Dermis microvascular lymphatic vessel endothelial cell (primary cell): ENCODE measurements around the gene MACROH2A2. TPM values are rescaled to one million over a fixed set of nuclear protein-coding genes. Genes with fewer than 3 reads are reported as not detected.
"Not testable (repeated sequence)": the region's sequence is repeated elsewhere in the genome, so short reads cannot be mapped to it uniquely, and the experiment has no call there.

Source experiments
- DNase-seq, 2 donors: peaks; one replicate each; pipeline versions ENCODE4 v3.0.0 to v3.0.0-alpha.2; 2010; ENCODE audit warnings: low read depth in 2 of 2
- total RNA-seq: library from RNA; depleted of rRNA; stranded (reverse); fragments of >200 nt; gene quantifications from 2 replicates; pipeline ENCODE4 v1.2.1, GENCODE V29; 2014

The MACROH2A2 gene
- total RNA-seq, 1 donor from 2014 or later: under 0.01 TPM

DNA sequence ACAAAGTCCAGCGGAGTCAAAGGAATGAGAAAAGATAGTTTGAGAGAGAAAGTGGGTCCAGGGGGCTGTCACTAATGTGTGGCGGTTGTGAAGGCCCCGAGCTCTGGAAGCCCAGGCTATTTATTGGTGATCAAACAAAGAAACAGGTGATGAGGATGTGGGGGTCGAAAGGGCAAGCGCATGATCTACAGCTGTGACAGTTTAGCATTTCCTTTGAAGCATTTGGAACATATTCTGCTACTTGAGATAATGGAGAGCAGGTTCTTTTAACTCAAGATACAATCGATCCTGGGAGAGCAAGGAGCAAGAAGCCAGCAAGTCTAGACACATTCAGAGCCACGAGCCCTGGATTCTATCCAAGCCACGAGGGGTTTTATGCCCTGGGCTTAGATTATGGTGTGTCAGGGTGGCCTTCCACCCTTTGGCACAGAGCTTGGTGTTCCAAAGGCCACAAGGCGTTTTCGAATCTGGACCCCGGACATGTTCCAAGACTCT is 48.5 kb downstream of the MACROH2A2 start:
- DNase-seq: not testable (repeated sequence)

DNA sequence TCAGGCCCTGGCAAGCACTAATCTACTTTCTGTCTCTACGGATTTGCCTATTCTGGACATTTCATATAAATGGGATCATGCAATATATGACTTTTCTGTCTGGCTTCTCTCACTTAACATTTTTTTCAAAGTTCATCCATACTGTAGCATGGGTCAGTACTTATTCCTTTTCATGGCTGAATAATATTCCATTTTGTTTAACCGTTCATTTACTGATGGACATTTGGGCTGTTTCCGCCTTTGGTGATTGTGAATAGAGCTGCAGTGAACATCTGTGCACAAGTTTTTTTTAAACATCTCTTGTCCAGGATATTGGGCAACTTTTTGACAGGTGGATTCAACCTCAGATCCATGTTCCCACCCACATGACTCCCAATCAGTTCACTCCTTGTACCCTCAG is 49.0 kb downstream of the MACROH2A2 start:
- no peak for DNase-seq

DNA sequence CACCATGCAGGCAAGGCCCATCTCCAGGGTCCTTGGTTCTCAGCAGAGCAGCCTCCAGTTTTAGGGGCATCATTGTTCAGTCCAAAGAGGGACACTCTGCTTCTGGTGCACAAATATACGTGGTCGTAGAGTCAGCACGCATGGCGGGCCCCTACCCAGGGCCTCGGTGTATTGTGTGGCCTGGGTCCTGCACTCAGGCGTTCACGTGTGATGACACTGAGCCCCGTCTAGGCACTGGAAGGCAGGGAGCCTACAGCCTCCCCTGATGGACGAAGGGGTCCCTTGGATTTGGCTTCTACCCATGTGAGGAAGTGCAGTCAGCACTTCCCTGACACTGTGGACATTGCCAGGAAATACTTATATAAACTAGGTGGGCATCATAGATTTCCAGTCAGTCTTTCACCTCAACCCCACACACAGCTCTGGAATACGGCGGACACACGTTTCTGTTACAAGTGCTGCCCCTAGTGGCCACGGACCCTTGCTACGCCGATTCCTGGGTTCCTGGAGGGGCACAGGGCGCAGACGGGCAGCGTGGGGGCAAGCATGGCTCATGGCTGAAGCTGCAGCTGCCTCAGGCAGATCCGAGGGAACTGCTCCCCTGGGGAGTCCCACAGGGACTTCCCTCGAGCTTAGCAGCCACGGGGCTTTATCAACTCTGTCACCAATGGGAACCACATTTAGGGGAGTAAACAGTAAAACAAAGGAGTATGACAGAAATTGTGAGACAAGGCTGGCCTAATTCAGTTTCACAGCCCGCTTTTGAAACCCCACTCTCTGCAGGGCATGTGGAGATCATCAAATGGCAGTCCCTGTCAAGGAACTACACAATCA is 54.5 kb downstream of the MACROH2A2 start:
- DNase-seq: peak in 1 of 2 donors; percentile 25

DNA sequence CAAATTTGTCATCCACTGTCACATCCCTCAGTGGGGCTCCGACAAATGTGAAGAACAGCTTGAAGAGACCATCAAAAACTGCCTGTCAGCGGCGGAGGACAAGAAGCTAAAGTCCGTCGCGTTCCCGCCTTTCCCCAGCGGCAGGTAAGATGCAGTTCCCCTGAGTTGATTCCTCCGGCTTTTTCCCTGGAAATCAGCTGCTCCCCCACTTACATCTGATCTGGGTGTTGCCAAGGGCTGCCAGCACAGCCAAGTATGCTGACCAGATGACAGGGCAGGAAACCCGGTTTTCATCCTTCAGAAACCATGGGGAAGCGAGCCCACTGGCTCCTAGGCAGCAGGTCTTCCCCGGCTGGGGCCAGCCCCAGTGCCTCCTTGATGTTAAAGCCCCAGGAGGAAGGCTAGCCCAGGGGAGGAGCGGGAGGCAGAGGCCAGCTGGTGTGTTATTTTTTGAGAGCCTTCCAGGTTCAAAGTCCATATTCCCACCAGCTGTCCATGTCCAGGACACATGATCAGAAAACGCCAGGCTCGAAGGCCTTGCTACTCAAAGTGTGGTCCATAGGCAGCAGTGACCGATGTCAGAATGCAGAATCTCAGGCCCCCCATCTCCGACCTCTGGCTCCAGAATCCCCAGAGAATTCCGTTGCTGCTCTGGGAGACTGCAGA is 56.6 kb downstream of the MACROH2A2 start:
- no peak for DNase-seq

DNA sequence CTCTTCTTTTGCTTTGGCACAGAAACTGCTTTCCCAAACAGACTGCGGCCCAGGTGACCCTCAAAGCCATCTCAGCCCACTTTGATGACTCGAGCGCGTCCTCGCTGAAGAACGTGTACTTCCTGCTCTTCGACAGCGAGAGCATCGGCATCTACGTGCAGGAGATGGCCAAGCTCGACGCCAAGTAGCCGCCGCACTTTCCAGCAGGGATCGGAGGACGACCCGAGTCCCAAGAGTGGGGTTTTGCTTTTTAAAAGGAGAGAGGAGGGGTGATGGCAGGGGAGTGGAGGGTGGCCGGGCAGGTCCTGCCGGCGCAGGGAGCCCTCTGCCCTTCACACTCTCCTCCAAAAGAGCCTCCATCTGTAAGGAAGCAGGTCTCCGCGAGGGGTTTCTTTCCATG is 58.9 kb downstream of the MACROH2A2 start:
- no peak for DNase-seq

DNA sequence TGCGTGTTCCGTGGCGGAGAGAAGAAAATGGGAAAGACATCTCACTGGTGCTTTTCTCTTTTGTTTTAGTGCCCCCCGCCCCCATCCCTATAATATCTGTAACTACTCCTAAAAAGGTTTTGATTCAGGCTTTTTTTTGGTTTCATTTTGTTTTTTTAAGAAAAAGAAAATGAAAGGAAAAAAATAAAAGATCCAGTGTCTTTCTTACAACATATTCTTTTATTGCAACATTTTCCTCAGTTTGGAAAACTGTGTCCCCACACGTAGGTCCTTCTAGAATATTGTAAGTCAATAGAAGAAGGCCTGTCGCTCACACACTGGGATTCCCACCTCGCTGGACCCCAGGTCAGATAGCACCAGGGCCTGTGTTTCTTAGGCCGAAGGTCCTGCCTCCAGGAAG is 59.4 kb downstream of the MACROH2A2 start:
- no peak for DNase-seq

DNA sequence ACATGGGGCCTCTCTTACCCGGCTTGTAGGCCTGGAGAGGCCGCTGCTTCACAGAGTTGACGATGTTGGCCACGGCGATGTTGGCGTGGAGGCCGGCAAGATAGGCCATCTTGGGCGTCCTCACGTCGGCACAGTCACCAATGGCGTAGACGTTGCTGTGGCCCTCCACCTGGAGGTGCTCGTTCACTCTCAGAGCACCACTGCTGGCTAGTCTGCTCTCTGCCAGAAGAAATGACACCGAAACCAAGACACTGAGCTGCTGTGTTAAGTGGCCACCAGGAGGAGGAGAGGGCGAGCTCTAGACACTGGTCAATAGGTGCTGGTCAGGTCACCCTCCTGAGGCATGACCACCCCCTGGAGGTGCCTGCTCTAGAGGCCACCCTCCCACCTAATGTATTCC is 62.3 kb downstream of the MACROH2A2 start:
- no peak for DNase-seq

DNA sequence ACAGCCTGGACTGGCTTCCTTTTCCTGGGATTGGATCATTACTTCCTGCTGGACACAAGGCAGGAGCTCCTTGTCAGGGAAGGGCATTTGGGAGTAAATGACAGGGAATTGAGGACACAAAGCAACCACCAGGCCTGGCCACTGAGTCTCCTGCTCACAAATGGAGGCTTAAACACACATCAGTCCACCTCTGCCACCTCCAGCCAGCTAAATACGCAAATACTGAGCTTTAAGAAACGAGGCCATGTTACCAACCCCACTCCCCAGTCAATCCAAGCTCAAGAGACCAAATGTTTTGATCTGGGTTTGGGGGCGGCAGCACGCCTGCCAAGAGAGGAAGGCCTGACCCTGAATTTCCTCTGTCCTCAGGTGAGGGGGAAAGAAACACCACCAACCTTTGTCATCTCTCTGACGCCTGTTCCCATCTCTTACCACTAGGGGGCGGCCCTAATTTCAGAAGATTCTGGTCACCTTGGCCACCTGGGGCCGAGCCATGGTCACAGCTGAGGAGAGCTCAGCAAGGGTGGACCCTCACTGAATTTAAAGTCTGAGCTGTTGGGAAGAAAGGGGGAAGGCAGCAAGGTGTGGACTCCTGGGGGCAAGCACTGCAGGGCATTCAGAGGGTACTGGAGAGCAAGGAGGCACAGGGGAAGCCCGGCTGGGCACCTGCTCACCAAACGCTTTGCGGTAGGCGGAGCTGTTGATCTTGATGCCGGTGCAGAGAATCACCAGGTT is 63.5 kb downstream of the MACROH2A2 start:
- peak in 1 of 2 donors; percentile 41 for DNase-seq

DNA sequence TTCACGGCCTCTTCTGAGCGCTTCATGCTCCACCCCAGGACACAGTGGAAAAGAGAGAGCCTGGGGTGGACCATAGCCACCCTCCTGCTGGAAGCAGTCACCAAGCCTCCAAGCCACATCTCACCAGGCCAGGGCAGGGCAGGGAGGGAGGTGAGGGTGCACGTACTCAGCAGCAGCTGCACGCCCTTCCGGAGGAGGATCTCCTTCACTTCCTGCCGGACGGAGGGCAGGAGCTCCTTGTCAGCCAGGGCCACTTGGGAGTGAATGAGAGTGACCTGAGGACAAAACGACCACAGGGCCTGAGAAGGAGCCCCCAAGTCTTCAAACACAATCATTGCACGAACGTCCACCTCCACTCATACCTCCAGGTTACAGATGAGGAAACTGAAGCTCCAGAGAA is 65.0 kb downstream of the MACROH2A2 start:
- DNase-seq: no peak

DNA sequence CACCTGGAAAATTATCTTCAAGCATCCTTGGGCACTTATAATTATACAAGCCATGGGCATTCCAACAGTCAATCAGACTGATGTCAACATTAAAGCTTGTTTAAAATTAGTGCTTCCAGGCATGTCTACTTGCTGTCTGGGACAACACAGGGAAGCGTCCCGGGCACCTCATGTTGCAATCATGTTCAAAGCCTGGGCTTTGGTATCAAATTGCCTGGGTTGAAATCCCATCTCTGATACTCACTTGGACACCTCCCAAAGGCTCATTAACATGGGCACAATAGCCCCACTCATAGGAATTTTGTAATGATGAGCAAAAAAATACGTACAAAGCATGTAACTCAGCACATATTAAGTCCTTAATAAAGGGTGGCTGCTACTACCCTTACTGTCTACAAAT is 65.5 kb downstream of the MACROH2A2 start:
- DNase-seq: no peak

DNA sequence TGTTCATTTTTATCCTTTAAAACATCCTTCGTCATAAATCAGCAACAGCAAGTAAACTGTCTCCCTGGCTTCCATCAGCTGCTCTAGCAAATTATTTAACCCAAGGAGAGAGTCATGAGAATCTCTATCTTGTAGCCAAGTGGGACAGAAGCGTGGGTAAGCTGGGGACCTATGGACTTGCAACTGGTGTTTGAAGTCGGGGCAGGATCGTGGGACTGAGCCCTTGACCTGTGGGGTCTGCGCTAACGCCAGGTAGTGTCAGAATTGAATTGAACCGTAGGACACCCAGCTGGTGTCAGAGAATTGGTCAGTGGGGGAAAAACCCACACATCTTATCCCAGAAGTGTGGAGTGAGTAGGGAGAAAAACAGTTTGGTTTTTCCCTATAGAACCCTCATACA is 66.6 kb downstream of the MACROH2A2 start:
- no peak for DNase-seq

DNA sequence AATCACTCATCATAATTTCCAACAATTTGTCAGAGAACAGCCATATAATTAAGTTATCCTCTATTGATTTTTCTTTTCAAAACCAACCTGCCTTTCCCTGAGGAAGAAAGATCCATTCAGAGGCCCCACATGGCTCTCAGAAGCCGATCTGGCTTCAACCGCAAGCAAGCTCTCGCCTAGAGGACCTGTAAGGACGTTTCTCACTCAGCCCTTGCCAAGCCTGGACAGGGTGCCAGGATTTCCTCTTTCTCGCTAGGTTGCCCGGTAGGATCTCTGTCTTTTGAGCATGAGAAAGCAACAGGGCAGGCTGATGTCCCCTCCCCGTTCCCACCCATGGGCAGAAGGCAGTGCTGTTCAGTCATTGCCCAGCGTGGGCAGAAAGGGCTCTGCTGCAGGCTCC is 67.0 kb downstream of the MACROH2A2 start:
- DNase-seq: no peak

DNA sequence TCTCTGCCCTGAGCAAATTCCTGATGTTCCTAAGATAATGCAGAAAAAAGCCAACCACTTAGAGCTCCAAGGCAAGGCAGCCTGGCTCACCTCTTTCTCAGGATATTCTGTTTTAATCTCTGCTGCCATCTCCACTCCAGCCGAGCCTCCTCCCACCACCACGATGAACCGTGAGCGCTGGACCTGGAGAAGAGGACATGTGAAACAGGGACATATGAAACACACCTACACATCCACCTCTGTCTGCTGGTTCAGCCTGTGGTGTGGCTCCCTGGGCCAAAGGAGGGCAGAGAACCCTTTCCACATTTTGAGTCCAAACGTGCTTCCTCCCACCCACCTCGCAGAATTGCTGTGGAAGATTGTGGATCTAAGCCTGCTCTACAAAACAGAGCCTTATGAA is 67.8 kb downstream of the MACROH2A2 start:
- no peak for DNase-seq

DNA sequence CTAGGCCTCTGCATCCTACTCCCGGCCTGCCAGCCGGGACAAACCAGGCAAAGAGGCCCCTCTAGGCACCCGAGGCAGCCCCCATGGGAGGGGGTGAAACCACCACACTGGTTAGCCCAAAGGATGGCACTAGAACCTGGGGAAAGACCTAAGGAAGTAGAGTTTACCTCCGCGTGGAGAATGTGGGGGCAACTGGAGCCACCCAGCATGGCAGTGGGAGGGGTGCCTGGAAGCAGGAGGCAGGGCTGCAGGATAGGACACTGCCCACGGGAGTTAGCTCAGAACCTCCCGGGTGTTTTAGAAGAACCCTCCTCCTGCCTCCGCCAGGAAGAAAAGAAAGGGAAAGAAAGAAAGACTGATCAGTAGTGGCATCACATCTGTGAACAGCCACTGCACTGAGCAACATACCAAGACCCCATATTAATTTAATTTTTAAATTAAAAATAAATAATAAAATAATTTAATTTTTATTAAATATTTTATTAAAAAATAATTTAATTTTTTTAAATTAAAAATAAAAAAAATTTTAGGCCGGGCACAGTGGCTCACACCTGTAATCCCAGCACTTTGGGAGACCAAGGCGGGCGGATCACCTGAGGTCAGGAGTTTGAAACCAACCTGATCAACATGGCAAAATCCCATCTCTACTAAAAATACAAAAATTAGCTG is 68.8 kb downstream of the MACROH2A2 start:
- DNase-seq: no peak

DNA sequence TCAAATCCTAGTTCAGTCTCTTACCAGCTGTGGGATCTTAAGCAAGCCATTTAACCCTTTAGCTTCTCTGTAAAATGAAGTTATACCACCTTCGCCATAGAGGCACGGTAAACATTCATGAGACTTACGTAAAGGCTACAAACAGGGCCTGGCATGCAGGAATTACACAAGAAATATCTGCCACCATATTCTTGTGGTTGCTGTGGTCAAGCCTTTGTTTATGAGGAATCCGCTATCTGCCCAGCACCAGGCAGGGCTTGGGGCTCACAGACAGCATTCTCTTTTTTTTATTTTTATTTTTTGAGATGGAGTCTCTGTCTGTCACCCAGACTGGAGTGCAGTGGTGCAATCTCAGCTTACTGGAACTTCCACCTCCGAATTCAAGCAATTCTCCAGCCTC is 70.1 kb downstream of the MACROH2A2 start:
- no peak for DNase-seq

DNA sequence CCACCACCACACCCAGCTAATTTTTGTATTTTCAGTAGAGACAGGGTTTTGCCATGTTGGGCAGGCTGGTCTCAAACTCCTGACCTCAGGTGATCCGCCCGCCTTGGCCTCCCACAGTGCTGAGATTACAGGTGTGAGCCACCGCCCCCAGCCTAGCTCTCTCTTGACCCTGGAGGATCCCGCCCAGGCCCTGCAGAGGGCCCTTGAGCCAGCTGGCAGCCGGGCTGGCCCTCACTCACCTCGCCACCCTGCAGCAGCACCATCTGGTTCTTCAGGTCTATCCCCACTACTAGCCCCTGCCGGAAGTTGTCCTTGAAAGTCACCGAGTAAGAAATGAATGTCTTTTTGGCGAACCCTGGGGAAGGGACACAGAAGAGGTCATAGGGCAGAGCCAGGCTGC is 70.5 kb downstream of the MACROH2A2 start:
- DNase-seq: not testable (repeated sequence)

DNA sequence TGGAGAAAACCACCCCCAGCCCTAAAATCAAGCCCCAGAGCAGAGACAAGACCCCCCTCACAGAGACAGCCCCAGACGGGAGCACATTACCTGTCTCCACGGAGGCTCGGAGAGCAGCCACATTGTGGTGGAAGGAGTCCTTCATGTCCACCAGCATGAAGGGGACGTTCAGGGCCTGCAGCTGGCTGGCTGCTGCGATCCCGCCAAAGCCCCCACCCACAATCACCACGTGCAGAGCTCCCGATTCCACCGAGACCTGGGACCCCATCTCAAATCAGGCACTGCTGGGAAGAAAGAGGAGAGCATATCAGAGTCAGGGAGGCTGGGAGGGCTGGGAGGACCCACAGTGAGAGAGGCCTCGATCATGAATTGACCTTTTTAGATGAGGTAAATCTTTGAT is 71.2 kb downstream of the MACROH2A2 start:
- no peak for DNase-seq

DNA sequence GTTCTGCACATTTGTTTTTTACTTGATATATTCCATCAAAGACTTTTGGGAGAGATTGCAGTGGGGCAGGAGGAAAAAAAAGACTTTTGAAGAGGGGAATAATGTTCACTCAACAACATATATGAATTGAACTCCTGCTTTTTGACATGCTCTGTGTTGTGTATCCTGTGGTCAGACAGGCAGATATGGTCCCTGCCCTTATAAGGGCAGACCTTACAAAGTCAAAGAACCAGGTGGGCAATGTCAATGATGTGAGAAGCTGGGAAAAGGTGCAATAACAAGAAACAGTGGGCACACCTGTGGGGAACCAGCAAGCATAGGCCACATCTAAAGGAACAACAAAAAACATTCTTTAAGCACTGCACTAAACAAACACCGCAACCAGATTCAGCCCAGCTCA is 71.8 kb downstream of the MACROH2A2 start:
- no peak for DNase-seq

DNA sequence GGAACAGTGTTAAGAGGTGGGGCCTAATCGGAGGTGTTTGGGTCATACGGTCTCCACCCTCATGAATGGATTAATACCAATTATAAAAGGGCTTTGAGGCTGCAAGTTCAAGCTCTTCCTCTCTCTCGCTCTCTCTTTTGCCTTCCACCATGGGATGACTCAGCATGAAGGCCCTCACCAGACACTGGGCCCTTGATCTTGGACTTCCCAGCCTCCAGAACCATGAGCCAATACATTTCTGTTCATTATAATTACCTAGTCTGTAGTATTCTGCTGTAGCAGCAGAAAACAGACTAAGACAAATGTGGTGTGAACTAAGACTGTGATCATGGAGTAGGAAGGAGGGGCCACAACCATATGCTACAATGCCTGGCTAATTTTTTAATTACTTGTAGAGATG is 72.3 kb downstream of the MACROH2A2 start:
- DNase-seq: no peak

DNA sequence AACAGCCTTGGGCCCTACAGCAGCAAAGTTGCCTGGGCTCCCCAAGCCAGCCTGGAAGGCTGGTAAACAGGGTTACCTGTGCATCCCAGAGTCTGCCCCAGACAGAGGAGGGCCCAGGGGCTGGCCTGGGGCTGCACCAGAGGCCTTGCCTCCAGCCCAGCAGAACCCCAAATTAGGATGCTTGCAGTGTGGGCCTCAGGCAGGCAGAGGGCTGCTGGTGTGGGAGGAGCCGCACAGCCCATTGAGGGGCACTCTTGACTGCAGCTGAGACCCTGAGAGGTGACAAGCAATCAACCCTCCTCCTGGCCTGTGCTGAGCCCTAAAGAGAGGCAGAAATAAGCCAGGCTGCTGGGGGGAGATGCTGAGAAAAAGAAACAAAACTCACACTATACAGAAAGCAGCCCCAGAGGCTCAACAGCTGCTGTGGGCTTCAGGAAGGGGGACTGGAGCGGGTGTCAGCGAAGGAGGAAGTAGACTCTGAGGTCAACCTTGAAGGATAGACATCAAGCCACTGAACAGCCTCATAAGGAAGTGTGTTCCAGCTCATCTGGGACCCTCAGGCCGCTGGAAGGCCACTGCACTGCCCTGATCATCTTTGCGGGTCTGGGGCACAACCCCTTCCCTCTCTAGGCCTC is 73.4 kb downstream of the MACROH2A2 start:
- DNase-seq: no peak

DNA sequence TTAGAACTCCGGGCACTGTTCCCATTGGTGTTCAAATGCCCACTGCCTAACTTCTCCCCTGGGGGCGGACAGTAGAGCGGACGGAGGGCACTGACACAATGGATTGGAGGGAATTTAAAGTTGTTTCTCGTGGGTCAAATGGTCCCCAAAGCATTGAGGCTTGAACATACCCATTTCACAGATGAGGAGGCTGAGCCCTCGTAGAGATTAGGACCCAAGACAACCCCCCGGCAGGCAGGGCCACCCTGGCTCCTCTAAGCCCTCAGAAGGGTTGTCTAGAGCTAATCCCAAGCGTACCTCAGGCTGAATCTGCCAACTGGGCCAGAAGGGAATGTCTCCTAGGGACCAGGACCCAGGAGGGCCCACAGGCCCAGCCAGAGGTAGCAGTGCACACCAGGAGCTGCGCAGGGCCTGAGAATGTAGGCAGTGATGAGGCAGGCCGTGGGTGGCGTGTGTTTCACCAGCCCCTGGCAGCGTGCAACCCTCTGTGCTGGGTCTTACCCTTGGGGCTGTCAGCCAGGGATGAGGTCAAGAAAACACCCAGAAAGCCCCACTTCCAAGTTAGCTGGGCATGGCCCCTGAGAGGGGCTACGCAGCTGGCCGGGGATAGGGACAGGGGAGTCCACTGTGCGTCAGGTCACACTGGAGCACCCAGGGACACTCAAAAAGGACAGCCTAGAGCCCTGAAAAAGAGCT is 74.2 kb downstream of the MACROH2A2 start:
- DNase-seq: no peak
